Airway epithelial cell (primary cell): ENCODE results near the gene ADGRA3. TPM values are rescaled to one million over a fixed set of nuclear protein-coding genes. Genes with fewer than 3 reads are reported as not detected.

Experiments used
- total RNA-seq: library from RNA; depleted of rRNA; stranded (reverse); fragments of >200 nt; gene quantifications from 2 replicates; pipeline ENCODE4 v1.2.3, GENCODE V29; 2015

The ADGRA3 gene, protein sequence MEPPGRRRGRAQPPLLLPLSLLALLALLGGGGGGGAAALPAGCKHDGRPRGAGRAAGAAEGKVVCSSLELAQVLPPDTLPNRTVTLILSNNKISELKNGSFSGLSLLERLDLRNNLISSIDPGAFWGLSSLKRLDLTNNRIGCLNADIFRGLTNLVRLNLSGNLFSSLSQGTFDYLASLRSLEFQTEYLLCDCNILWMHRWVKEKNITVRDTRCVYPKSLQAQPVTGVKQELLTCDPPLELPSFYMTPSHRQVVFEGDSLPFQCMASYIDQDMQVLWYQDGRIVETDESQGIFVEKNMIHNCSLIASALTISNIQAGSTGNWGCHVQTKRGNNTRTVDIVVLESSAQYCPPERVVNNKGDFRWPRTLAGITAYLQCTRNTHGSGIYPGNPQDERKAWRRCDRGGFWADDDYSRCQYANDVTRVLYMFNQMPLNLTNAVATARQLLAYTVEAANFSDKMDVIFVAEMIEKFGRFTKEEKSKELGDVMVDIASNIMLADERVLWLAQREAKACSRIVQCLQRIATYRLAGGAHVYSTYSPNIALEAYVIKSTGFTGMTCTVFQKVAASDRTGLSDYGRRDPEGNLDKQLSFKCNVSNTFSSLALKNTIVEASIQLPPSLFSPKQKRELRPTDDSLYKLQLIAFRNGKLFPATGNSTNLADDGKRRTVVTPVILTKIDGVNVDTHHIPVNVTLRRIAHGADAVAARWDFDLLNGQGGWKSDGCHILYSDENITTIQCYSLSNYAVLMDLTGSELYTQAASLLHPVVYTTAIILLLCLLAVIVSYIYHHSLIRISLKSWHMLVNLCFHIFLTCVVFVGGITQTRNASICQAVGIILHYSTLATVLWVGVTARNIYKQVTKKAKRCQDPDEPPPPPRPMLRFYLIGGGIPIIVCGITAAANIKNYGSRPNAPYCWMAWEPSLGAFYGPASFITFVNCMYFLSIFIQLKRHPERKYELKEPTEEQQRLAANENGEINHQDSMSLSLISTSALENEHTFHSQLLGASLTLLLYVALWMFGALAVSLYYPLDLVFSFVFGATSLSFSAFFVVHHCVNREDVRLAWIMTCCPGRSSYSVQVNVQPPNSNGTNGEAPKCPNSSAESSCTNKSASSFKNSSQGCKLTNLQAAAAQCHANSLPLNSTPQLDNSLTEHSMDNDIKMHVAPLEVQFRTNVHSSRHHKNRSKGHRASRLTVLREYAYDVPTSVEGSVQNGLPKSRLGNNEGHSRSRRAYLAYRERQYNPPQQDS (N-terminal part only)
- 29.4 and 29.5 TPM in 2 replicates for total RNA-seq

DNA sequence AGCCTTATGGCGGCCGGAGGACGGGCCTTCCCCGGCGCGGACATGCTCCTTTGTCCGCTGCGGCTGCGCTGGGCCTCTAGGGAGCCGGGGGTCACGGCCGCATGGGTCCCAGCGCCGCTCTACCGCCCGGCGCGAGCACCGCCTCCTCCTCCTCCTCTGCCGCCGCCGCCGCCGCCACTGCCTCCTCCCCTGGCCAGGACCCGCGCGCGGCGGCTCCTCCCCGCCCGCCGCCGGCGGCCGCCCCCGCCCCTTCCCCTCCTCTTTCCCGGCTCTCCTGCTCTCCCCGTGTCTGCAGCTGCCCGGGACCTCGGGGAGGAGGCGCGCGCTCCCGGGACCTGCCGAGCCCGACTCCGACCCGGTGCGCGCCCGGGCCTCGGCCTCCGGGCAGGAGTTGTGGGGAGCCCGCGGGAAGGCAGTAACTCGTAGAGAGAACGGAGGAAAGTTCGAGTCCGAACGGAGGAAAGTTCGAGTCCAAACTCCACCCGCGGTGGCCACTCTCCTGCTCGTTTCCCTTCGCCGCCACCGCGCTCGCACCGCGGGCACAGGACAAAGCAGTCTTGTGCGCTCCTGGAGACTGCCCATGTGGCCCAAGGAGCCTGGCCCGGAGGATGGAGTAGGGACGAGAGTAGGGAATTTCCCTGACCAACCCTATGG lies at the start of gene ADGRA3:
Gene ADGRA3, minus strand, starts transcription at position 179 of the 654 bp plus-strand sequence. CDS start 282 bp downstream, outside the sequence.

Other genes with a start within 250 kb of the ADGRA3 start
- gene GBA3, start 176.9 kb upstream of the ADGRA3 start, total RNA-seq = not detected in 2 replicates